HG03066 (cell line): Measurements from ENCODE around the gene TMEM54.
"Not testable (repeated sequence)": the region's sequence is repeated elsewhere in the genome, so short reads cannot be mapped to it uniquely, and the experiment has no call there.

Source experiments
- ATAC-seq: cut with Tn5 transposase; IDR thresholded peaks from one replicate; pipeline ENCODE4 v1.9.1; 2021; ENCODE audit warnings: low read depth; ENCODE audit not compliant: unreplicated experiment

TMEM54 gene

GRCh38 chr1:32919811-32920733, 18.9 kb upstream of the TMEM54 start:
- no peak for ATAC-seq

DNA sequence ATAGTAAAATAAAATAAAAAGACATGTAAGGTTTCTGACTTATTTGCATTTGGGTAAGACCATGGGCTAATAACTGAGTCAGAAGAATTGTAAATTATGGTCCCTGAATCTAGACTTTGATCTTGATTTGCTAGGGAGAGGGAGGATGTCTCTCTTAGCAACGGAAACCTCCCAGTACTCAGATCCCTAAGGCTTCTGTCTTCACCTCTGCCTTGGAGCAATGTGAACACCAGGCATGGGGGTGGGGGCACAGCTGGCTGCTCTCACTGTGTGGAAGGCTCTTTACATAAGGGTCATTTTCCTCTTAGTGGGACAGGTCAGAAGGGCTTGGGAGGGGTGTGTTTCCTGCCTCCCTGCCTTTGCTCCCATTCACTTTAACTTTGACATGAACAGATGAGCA, 17.0 kb upstream of the TMEM54 start:
- ATAC-seq, result no peak

- no peak for ATAC-seq
Measured at GRCh38 chr1:32917521-32917920, 16.3 kb upstream of the TMEM54 start.

GRCh38 chr1:32915766-32916706, 14.8 kb upstream of the TMEM54 start:
- no peak for ATAC-seq

DNA sequence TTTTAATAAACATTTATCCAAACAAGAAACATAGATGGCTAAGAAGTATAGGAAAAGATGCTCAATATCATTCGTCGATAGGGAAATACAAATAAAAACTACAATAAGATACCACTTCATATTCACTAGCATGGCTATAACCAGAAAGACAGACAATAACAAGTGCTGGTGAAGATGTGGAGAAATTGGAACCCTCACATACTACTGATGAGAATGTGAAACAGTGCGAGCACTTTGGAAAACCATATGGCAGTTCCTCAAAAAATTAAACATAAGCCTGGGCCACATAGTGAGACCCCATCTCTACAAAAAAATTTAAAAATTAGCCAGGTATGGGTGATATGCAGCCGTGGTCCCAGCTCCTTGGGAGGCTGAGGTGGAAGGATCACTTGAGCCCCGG, 9.1 kb upstream of the TMEM54 start:
- ATAC-seq, result no peak

GRCh38 chr1:32907435-32907834, 6.2 kb upstream of the TMEM54 start:
- ATAC-seq, result no peak

DNA sequence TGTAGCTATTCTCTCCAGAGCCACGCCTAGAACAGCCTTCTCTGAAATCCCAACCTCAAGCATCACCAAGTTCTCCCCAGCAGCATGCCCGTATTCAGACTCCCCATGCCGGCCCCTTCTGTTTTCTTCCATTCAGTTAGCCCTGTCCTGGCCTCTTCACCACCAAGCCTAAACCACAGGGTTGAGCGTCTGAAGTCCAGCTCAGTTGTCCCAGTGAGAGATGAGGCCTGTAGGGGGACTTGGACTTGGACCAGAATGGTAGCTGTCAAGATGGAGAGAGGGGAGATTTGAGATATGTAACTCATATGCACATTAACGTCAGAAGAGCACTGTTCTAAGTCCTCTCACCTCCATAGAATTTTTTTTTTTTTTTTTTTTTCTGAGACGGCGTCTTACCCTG, 5.5 kb upstream of the TMEM54 start:
- ATAC-seq, result no peak

DNA sequence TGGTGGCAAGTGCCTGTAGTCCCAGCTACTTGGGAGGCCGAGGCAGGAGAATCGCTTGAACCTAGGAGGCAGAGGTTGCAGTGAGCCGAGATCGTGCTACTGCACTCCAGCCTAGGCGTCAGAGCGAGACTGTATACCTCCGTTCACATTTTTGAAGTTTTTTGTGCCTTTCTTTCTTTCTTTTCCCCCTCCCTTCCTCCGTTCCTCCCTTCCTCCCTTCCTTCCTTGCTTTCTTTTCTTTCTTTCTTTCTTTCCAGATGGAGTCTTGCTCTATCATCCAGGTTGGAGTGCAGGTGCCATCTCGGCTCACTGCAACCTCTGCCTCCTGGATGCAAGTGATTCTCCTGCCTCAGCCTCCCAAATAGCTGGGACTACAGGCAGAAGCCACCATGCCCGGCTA, 4.4 kb upstream of the TMEM54 start:
- ATAC-seq, result not testable (repeated sequence)

DNA sequence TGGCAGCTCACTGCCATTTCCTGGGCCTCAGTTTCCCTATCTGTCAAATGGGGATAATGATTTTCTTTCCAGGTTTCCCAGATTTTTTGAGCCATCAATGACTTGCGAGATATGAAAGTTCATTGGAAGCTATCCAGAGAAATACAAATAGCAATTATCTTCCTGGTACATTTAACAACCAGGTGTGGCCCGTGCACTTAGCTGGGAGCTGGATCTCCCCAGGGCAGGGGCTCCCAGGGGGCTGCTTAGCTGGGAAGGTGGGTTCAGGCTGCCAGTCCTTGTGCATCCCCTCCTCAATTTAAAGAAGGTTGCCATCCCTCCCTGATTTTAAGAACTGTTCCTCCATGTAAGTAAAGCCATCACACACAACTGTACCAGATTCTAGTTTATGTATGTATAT, 3.6 kb upstream of the TMEM54 start:
- no peak for ATAC-seq

DNA sequence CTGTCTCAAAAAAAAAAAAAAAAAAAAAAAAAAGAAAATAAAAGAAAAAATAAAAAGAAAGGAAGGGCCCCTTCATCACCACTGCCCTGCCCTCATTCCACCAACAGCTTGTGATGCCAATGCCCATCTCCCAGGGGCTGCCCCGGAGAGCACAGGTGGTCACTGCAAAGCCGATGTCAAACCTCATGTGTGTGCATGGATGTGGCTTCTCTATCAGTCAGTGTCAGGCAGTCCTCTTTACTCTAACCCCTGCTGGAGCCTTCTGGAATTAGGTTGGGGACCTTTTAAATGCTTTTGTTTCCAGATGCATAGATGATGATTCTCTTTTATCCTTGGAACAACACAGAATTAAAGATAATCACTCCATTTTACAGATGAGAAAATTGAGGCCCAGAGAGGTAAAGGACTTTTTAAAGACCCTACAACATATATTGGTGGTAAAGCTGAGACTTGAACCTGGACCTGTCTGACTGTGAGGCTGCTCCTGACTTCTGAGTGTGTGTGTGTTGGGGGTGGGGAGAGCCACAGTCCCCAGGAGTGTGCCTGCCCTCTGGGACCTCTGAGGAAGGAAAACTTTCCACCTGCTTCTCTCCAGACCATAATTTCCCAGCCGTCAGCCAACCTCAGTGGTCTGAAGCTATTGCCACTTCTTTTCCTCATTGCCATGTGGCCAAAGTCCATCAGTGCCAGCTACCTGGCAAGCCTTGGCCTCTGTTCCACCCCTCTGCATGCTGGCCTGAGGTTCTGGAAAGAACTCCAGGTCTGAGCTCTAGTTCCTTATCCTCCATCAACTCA, 3.0 kb upstream of the TMEM54 start:
- no peak for ATAC-seq

GRCh38 chr1:32902535-32902920, 1.3 kb upstream of the TMEM54 start:
- no peak for ATAC-seq

- no peak for ATAC-seq
Measured at GRCh38 chr1:32901823-32902534, 790 bp upstream of the TMEM54 start.

- ATAC-seq, result no peak
Measured at GRCh38 chr1:32900371-32900955, 726 bp downstream of the TMEM54 start.

GRCh38 chr1:32899586-32900296, 1.4 kb downstream of the TMEM54 start:
- no peak for ATAC-seq

DNA sequence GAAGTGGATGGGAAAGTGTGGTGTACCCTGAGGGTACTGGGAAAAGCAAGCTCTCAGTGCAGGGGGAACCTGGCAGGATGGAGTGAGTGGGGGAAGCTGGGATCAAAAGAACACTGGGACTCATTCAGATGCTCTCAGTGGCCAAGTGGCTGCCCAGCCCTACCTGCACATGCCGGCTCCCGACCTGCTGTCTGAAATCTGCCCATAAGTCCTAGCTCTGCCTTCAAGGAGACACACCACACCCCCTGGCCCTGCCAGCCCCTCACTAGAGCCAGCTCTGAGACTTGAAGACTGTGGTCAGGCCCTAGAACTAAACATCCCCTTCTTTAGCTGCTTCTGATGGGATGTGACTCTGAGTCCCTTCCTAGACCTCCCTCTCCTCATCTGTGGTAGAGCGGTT, 2.2 kb downstream of the TMEM54 start:
- no peak for ATAC-seq

GRCh38 chr1:32898056-32898455, 3.1 kb downstream of the TMEM54 start:
- ATAC-seq, result no peak

GRCh38 chr1:32897082-32898049, 3.8 kb downstream of the TMEM54 start:
- no peak for ATAC-seq

- no peak for ATAC-seq
Measured at GRCh38 chr1:32896451-32896850, 4.7 kb downstream of the TMEM54 start.
